HL-60 (cell line): ENCODE data around the gene CHAF1A.

ENCODE experiments used
- CTCF ChIP-seq: IDR thresholded peaks from one replicate; pipeline ENCODE4 v1.5.1; 2011; ENCODE audit warnings: low read length, control low read depth, inconsistent platforms; ENCODE audit not compliant: insufficient read depth
- GABPA ChIP-seq: IDR thresholded peaks from 2 replicates; pipeline ENCODE4 v1.6.1; 2012; ENCODE audit warnings: low read depth
- POLR2AphosphoS5 ChIP-seq: IDR thresholded peaks from 2 replicates; pipeline ENCODE4 v1.6.1; 2012; ENCODE audit warnings: low read depth

- TF ChIP-seq CTCF (no peak), POLR2AphosphoS5 (no peak), GABPA (no peak)
These were observed 48.2 kb upstream of the CHAF1A start for GRCh38 chr19:4354282-4354681.
